Aorta (tissue), 5 donors: ENCODE results near the gene EEFSEC. TPM values are rescaled to one million over a fixed set of nuclear protein-coding genes. Genes with fewer than 3 reads are reported as not detected.

Experiments used
- ATAC-seq: fragments of 200-7000 bp; cut with Tn5 transposase; one replicate; pipeline ENCODE4 v1.9.1; 2022; ENCODE audit warnings: moderate library complexity; ENCODE audit not compliant: low FRiP score
- DNase-seq, 2 donors: peaks; one replicate each; pipeline ENCODE4 v3.0.0-alpha.2; 2020
- H3K27ac ChIP-seq, 2 donors: one replicate each; pipeline ENCODE4 v1.5.1; 2013; ENCODE audit warnings: low read length in 2 of 2, mild to moderate bottlenecking in 2 of 2, moderate library complexity in 2 of 2, control low read depth in 1 of 2, inconsistent platforms in 1 of 2, low read depth in 1 of 2
- H3K27me3 ChIP-seq, 2 donors: one replicate each; pipeline ENCODE4 v1.6.1; 2013; ENCODE audit warnings: control low read depth in 1 of 2, low read length in 1 of 2, mild to moderate bottlenecking in 1 of 2, moderate library complexity in 1 of 2; ENCODE audit not compliant: insufficient read depth in 2 of 2, control insufficient read depth in 1 of 2
- H3K36me3 ChIP-seq, 2 donors: one replicate each; pipeline ENCODE4 v1.6.1; 2013; ENCODE audit warnings: control low read depth in 1 of 2, low read length in 1 of 2, mild to moderate bottlenecking in 1 of 2; ENCODE audit not compliant: insufficient read depth in 2 of 2, control insufficient read depth in 1 of 2
- H3K4me1 ChIP-seq, 2 donors: one replicate each; pipeline ENCODE4 v1.6.1; 2013; ENCODE audit warnings: low read length in 2 of 2, control low read depth in 1 of 2, mild to moderate bottlenecking in 1 of 2, moderate library complexity in 1 of 2; ENCODE audit not compliant: insufficient read depth in 2 of 2, control insufficient read depth in 1 of 2
- H3K4me3 ChIP-seq, 2 donors: one replicate each; pipeline ENCODE4 v1.5.1; 2013; ENCODE audit warnings: low read length in 2 of 2, control low read depth in 1 of 2, mild to moderate bottlenecking in 1 of 2
- H3K9me3 ChIP-seq: one replicate; pipeline ENCODE4 v1.6.1; 2013; ENCODE audit warnings: mild to moderate bottlenecking, low read length; ENCODE audit not compliant: control insufficient read depth
- WGBS, 2 donors: extraction: QIAGEN DNeasy Blood & Tissue Kit; methylation state at CpG; one replicate each; pipeline ENCODE4 v1.1.7; 2013; 5-methylcytosine and 5-hydroxymethylcytosine counted together
- intact Hi-C, 2 donors: fragments of 100-400 bp; cut with DNase I; formaldehyde crosslinking; loops; one replicate each; pipeline versions ENCODE4 v1.14.2 to v1.15.0; 2022
- polyA plus RNA-seq, 2 donors: library from polyadenylated mRNA; stranded (reverse); fragments of 200-250 nt; gene quantifications; one replicate each; pipeline ENCODE4 v1.2.3, GENCODE V29; 2013
- total RNA-seq, 2 donors: library from RNA; stranded (reverse); fragmentation: NEBNext Ultra II Directional; extraction: Animal tissue kit (Norgen Biotek cat#: 25700); gene quantifications; one replicate each; pipeline ENCODE4 v1.2.1, GENCODE V29; 2021
- donor health status: healthy with polysubstance abuse.
- donor health status: Bipolar disorder and iron deficiency.
- donor health status: DM: no; HTN: no; CAD: no.
- donor health status: DM: no; HTN: no; CAD: no.
- donor health status: DM: yes; HTN: yes; CAD: no.

Gene EEFSEC
- total and polyA plus RNA-seq, 4 donors = 3.5 to 18.8 (median 11.6) TPM

DNA sequence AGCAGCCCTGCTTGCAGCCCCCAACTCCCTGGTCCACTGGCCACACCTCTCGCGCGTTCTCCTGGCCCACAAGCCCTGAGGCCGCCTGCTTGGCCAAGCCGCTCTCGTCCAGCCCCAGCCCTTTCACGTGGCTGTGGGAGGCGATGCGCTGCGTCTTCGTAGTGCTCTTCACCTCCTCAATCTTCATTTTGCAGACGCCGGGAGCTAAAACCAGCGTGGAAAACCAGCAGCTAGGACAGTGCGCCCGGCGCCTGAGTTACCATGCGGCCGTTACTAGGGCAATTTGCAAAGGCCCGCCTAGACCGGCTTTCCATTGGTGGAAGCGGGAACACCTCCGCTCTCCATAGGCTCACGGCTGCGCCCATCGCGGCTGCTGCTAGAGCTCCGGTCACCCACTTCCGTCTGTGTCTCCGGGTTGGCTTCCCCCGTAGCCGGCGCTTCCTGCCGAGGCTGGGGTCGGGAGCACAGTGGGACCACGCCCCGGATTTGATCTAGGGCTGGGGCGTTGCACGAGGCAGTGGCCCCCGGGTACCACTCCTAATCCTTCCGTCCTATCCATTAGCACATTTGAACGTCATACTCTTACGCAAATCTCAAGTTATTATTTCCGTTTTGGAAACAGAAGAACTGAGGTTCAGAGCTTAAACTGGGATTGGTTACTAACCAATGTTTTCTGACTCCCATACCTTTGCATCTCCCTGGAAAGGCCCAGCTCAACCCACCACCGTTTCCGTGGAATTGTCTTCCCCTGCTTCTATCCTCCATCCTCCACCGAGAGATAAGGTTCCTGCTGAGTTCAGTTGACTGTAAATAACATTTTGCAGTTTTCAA is 29.5 kb upstream of the EEFSEC start, which contains the start of gene RUVBL1:
RUVBL1 (minus strand) TSS at position 275 of the 831 bp plus-strand sequence; CDS start at position 187, 88 bp downstream.
- intact Hi-C loops = loop anchor here in 1 of 2 donors (2.0 kb wide), 1 partner anchor 29 kb away; the partner anchor contains the start of gene EEFSEC
- peak; percentile 99 for ATAC-seq
- peak within 1 kb of the TSS in 1 of 2 donors; percentile 9 for H3K27ac ChIP-seq

DNA sequence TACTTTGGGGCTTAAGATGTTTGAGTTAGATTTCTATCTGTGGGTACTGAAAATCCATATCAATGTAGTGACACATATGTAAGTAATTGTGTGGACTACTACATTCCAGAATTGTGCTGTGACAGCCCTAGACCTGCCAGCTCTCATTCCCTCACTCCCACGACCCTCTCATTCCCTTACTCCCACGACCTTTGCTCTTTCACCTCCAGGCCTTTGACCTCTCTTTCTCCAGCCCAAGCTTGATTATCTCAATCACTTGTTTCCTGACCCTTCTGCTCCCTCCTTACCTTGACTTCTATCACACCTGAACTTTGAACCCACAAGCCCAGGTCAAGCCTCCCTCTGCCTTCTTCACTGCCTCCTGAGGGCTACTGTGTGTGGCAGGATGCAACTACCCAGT is 26.0 kb upstream of the EEFSEC start:
- DNase-seq (no peak), ATAC-seq (no peak)
- no peaks in the 10 kb centered on the region for H3K4me1 ChIP-seq
- H3K27me3 ChIP-seq = peaks cover 0 to 1% of the 10 kb centered on the region in 2 donors
- 41 to 45% methylated on average over 2 of the region's 2 CpGs for WGBS, 2 donors
- no peaks in the 10 kb centered on the region for H3K36me3 ChIP-seq
- H3K27ac ChIP-seq = no peak overlapping the region
- H3K9me3 ChIP-seq = peaks cover under 1% of the 10 kb centered on the region
- H3K4me3 ChIP-seq = no peak overlapping the region
- intact Hi-C loops = no loop called here

More for the DNA sequence above, 29.5 kb upstream of the EEFSEC start, which contains the start of gene RUVBL1:
- no peaks in the 10 kb centered on the region for H3K36me3 ChIP-seq
- H3K4me1 ChIP-seq = no peaks in the 10 kb centered on the region
- H3K27me3 ChIP-seq = peaks cover 0 to 1% of the 10 kb centered on the region in 2 donors
- WGBS, 2 donors = 2 to 3% methylated on average over 47 of the region's 47 CpGs
- H3K4me3 ChIP-seq = peak within 1 kb of the TSS; percentile 60 to 68
- no peaks in the 10 kb centered on the region for H3K9me3 ChIP-seq
- peak; percentile 98 to 99 for DNase-seq

DNA sequence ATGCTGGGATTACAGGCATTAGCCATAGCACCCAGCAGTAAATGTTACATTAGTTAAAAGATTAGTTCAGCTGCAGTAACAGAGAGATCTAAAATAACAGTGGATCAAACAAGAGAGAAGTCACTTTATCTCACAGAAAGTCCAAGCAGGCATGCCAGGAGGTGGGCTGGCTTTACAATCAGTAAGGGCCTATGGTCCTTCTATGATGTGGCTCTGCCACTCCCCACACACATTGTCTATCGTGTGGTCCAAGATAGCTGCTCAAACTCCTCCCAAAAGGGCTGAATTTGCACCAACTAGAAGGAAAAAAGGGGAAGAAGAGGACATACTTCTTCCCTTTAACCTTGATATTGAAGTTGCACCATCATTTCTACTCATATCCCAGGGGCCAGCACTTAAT is 25.0 kb upstream of the EEFSEC start:
- Histone ChIP-seq H3K36me3 (no peaks in the 10 kb centered on the region), H3K27me3 (peaks cover 0 to 1% of the 10 kb centered on the region in 2 donors), H3K9me3 (peaks cover 2% of the 10 kb centered on the region), H3K27ac (no peak overlapping the region), H3K4me3 (no peak overlapping the region), H3K4me1 (no peaks in the 10 kb centered on the region)
- DNase-seq (no peak), ATAC-seq (no peak)
- 58 to 63% methylated on average over 1 of the region's 1 CpG for WGBS, 2 donors
- intact Hi-C loops = no loop called here

DNA sequence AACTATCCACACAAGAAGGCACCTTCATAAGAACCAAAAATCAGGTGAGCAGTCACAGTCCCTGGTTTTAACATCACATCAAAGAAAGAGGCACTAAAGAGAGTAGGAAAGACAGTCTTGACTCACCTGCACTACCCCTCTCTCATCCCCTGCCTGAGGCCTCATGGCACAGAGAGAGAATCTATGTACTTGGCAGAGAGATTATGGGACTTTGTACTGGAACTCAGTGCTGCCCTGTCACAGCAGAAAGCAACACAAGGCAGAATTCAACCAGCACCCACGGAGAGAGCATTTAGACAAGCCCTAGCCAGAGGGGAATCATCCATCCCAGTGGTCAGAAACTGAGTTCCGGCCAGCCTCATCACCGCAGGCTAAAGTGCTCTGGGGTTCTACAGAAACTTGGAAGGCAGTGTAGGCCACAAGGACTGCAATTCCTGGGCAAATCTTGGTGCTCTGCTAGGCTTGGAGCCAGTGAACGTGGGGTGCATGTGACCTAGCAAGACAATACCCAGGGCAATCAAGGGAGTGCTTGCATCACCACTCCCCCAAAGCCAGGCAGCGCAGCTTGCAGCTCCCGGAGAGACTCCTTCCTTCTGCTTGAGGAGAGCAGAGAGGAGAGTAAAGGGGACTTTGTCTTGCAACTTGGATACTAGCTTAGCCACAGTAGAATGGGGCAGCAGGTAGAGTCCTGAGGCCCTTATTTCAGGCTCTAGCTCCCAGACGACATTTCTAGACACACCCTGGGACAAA is 21.2 kb upstream of the EEFSEC start:
- Histone ChIP-seq H3K27ac (no peak overlapping the region), H3K27me3 (peaks cover 0 to 1% of the 10 kb centered on the region in 2 donors), H3K4me1 (no peaks in the 10 kb centered on the region), H3K9me3 (peaks cover 2% of the 10 kb centered on the region), H3K4me3 (no peak overlapping the region), H3K36me3 (no peaks in the 10 kb centered on the region)
- intact Hi-C loops = loop anchor here in 1 of 2 donors (2.0 to 5.0 kb wide), 2 partner anchors 23 to 35 kb away; no protein-coding TSS in a partner anchor
- no peak for ATAC-seq
- no peak for DNase-seq
- WGBS, 2 donors = 83 to 84% methylated on average over 7 of the region's 7 CpGs

DNA sequence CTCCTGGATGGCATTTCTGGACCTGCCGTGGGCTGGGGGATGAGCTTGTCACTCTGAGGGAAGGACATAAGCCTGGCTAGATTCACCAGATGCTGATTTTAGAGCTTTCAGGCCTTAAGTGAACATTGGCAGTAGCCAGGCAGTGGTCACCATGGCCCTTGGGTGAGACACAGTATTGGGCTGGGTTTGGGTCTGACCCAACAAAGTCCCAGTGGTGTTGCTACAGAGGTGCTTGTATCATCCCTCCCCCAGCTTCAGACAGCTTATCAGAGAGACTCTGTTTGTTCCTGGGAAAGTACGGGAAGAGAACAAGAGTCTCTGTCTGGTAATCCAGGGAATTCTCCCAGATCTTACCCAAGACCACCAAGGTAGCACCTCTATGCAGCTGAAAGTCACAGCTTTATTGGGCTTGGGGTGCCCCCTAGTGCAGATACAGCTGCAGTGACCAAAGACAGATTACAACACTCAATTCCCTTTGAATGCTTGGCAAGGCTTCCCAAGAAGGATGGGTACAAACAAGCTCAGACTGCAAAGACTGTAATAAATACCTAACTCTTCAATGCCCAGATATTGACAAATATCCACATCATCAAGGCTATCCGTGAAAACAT is 19.9 kb upstream of the EEFSEC start:
- 58 to 69% methylated on average over 3 of the region's 3 CpGs for WGBS, 2 donors
- DNase-seq = no peak
- H3K4me1 ChIP-seq = no peaks in the 10 kb centered on the region
- peaks cover 2% of the 10 kb centered on the region for H3K9me3 ChIP-seq
- H3K36me3 ChIP-seq = no peaks in the 10 kb centered on the region
- ATAC-seq = no peak
- intact Hi-C loops = loop anchor here in 1 of 2 donors (2.0 to 5.0 kb wide), 2 partner anchors 25 to 36 kb away; no protein-coding TSS in a partner anchor
- no peak overlapping the region for H3K4me3 ChIP-seq
- H3K27me3 ChIP-seq = no peaks in the 10 kb centered on the region
- H3K27ac ChIP-seq = no peak overlapping the region

DNA sequence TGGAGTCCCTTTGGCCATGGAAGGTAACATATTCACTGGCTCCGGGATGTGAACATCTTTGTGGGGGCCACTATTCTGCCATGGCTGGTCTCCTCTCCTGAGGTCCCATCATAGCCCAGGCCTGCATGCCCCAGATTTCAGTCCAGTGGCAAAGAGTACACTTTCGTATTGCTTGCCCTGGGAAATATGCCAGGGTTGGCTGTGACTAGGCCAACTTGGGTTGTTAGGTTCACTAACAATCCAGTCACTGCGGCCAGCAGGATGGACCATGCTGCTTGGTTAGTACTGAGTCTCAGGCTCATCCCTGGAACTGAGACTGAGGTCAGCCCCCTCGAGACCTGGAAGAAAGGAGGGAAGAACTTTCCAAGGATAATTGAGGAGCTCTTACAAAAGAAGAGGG is 9.8 kb upstream of the EEFSEC start:
- H3K9me3 ChIP-seq = no peaks in the 10 kb centered on the region
- ATAC-seq (no peak), DNase-seq (no peak)
- no peaks in the 10 kb centered on the region for H3K4me1 ChIP-seq
- H3K36me3 ChIP-seq = no peaks in the 10 kb centered on the region
- 79 to 83% methylated on average over 4 of the region's 4 CpGs for WGBS, 2 donors
- H3K27ac ChIP-seq = no peak overlapping the region
- H3K27me3 ChIP-seq = no peaks in the 10 kb centered on the region
- intact Hi-C loops = no loop called here
- no peak overlapping the region for H3K4me3 ChIP-seq

DNA sequence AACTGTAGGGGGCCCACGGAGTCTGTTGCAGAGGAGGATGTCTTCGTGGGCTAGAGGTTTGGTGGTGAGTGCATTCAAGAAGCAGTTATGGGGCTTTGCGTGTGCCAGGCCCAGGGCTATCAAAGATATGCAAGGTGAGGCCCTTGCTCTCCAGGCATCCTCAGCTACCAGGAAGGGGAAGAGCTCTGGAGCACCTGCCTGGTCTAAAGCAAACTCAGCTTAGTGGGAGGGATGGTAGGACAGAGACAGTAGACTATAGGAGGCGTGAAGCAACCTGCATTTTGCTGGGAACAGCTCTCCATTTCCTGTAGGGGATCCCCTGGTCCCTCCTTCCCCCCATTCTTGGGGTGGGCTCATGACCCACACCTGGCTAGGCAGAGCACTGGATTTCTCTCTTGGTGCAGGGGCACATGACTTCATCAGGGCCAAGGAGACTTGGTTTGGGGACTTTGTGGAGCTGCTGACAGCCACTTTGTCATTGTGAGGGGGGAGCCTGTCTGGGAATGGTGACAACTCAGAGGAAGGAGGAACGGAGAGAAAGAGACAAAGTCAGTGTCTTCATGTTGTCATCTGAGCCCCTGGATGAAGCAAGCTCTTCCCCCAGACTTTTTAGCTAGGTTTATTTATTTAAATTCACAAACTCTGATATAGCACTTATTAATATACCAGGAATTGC is 8.6 kb upstream of the EEFSEC start:
- Histone ChIP-seq H3K36me3 (no peaks in the 10 kb centered on the region), H3K4me3 (no peak overlapping the region), H3K27me3 (no peaks in the 10 kb centered on the region), H3K27ac (no peak overlapping the region), H3K4me1 (no peaks in the 10 kb centered on the region), H3K9me3 (no peaks in the 10 kb centered on the region)
- intact Hi-C loops = no loop called here
- 59 to 67% methylated on average over 5 of the region's 5 CpGs for WGBS, 2 donors
- no peak for ATAC-seq
- no peak for DNase-seq

DNA sequence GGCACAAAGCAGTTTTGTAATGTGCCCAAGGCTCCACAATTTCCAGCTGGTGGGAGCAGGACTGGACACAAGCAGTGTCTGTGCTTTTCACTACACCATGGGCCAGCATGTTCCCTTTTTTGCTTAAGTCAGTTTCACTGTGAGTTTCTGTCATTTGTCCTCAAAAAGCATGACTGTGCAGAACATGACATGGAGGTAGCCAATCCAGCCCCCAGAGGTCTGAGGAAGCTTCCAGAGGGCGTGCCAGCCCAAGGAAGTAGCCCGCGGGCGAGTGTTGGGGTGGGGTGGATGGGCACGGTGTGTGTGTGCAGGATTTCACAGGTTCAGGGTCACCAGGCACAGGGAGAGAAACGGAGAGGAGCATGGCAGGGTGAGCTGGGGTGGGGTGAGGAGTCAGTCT is 8.0 kb upstream of the EEFSEC start:
- Histone ChIP-seq H3K4me1 (no peaks in the 10 kb centered on the region), H3K36me3 (no peaks in the 10 kb centered on the region), H3K27me3 (no peaks in the 10 kb centered on the region), H3K9me3 (no peaks in the 10 kb centered on the region), H3K27ac (no peak overlapping the region), H3K4me3 (no peak overlapping the region)
- ATAC-seq = no peak
- DNase-seq = peak in 1 of 2 donors; percentile 73
- WGBS, 2 donors = 72 to 74% methylated on average over 6 of the region's 6 CpGs
- intact Hi-C loops = no loop called here
